NCI-H82 (cell line): ENCODE measurements around the gene FAM171A2.
"Not testable (repeated sequence)": the region's sequence is repeated elsewhere in the genome, so short reads cannot be mapped to it uniquely, and the experiment has no call there.

Experiments used
- DNase-seq: peaks from one replicate; lab custom pipeline; 2025; lab: John Stamatoyannopoulos, UW

Gene FAM171A2

DNA sequence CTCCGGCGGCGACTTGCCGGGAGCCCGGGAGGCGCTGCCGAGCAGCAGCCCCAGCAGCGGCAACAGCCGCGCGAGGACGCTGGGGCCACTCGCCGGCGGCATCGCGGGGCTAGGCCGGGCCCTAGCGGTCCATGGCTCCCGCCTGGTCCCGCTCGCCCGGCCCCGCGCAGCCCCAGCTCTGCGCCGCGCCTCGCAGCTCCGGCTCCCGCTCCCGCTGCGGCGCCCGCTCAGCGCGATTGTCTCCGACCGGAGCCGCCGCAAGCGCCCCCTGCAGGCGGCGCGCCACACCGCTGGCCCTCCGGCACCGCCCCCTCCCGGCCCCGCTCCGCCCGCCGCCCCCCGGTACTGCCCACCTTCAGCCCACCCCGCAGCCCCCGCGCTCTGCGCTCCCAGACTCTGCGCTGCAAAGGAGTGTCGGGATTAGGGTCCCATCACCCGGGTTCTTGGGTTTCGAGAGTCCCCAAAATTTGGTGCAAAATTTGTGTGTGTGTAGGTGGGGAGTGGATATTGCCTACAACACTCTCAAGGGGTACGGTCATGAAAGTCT lies at the start of gene FAM171A2:
TSS of gene FAM171A2 (minus strand) at position 241 of the 547 bp plus-strand sequence. CDS start at position 102, 139 bp downstream.
- DNase-seq = peak; percentile 81

DNA sequence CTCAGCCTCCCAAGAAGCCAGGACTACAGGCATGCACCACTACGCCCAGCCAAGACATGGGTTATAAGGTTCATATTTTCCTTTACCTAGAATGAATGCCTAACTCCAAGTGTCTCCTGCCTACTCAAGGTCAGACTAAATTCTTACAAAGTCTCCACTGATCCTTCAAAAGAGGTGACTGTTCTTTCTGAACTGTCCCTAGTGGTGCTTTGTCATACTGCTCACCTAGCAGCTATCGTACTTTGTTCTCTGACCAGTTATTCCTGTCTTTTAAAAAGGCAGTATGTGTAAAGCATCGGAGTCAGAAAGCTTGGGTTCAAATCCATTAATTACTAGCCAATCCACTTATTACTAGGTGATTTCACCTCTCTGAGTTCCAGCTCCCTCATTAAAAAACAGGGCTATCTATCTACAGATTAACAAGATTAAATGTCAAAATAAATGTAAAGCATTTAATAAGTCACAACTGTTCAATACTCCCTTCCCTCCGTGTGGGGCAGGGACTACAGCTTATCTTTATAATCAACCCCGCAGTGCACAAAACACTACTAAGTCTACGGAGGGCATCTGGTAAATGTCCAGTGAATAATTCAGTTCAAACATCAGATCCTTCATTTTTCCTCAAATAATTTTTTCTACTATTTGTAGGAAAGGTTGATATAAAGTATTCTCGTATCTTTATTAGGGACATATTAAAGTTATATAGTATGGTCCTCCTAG lies 45.8 kb upstream of the FAM171A2 start:
- DNase-seq = peak; percentile 58

DNA sequence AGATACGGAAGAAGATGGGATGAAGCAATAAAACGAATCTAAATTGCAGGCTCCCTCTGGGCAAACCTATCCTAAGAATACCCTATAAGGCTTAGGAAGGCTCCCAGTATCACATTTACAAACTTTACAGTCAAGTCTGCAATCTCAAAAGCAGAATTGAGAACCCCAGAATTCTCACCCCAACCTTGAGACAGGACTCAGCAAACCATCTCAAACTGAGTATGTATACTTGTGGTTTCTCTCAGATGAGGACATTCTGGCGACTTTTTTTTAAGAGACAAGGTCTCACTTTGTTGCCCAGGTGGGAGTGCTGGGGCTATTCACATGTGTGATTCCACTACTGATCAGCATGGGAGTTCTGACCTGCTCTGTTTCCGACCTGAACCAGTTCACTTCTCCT lies 45.1 kb upstream of the FAM171A2 start:
- no peak for DNase-seq

DNA sequence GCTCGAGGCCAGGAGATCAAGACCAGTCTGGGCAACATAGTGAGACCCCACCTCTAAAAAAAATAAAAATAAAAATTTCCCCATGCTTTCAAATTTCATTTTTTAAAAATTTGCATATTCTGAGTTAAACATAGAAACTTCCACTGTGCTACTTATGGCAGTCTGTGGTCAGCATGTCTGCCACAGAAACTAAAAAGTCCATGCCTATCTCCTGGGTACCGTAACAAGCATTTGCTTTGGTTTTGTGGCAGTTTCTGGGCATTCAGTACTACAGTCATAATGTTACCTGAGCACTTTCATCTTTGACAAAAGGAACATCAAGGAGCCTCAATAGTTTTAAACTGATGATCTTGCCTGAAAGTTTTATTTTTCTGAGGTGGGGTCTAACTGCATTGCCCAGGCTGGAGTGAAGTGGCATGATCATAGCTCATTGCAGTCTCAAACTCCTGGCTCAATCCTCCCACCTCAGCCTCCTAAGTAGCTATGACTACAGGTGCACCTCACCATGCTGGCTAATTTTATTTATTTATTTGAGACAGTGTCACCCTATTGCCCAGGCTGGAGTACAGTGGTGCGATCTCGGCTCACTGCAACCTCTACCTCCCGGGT lies 39.0 kb upstream of the FAM171A2 start:
- DNase-seq = no peak

DNA sequence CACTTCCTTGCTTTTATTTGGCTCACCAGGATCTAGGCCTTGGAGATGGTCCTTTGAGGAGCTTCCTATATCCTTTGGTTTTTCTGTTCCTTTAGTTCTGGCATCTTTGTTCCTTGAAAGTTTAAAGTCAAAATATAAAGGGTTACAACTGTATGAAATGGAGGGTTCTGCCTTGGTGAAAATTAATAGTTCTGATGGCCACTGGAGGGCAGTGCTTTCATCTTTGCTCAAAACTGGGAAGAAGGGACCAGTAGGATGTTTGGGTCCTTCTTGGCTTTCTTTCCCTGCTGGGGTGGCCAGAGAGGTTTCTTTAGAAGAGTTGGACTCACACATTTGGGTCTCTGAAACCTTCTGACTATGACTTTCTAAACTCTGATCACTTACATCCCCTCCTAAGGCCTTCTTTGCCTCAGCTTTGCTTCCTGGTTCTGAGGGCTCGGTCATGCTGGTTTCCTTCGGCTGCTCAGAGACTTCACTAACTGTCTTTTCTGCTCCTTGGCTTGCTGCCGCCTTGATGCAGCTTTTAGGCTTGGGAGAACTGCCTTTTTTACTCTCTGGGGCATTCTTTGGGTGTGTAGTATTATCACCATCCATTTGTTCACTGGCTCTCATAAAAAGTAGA lies 36.7 kb upstream of the FAM171A2 start:
- peak; percentile 29 for DNase-seq

DNA sequence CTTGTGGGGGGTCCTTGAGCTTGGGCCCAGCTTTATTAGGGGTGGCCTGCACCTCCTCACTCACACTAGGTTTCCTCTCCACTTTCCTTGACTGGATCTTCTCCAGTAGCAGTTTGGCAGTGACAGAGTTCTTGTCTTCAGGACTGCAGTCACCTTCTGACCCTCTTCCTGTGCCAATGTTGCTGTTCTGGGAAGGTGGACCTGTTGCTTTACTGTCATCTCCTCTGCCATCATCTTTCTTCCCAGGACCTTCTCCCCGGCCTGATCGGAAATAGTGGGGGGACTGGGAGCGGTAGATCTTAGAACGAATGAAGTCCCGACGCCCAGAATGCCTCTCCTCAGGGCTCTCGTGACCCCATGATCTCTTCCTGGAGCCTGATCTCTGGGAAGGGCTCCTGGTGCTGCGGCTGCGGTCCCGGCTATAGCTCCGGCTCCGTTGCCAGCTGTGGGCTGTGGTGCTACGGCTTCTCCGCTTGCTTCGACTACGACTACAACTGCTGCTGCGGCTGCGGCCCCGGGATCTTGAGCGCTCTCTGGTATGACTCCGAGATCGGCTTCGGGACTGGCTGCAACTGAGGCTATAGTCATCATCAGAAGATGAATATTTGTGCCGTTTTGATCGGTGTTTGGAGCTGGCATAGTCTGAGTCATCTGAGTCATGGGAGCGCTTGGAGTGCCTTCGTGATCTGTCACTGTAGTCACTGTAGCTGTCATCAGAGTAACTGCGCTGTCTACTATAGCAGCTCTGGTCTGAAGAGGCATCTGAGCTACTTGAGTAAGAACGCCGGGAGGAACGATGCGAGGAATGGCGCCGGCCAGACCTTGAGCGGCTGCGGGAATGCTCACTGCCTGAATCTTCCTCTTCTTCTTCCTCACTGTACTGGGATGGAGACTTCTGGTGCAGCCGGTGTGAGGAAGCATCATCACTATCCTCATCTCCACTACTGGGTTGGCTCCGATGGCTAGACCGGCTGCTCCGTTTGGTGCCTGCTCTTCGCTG lies 35.3 kb upstream of the FAM171A2 start:
- no peak for DNase-seq

DNA sequence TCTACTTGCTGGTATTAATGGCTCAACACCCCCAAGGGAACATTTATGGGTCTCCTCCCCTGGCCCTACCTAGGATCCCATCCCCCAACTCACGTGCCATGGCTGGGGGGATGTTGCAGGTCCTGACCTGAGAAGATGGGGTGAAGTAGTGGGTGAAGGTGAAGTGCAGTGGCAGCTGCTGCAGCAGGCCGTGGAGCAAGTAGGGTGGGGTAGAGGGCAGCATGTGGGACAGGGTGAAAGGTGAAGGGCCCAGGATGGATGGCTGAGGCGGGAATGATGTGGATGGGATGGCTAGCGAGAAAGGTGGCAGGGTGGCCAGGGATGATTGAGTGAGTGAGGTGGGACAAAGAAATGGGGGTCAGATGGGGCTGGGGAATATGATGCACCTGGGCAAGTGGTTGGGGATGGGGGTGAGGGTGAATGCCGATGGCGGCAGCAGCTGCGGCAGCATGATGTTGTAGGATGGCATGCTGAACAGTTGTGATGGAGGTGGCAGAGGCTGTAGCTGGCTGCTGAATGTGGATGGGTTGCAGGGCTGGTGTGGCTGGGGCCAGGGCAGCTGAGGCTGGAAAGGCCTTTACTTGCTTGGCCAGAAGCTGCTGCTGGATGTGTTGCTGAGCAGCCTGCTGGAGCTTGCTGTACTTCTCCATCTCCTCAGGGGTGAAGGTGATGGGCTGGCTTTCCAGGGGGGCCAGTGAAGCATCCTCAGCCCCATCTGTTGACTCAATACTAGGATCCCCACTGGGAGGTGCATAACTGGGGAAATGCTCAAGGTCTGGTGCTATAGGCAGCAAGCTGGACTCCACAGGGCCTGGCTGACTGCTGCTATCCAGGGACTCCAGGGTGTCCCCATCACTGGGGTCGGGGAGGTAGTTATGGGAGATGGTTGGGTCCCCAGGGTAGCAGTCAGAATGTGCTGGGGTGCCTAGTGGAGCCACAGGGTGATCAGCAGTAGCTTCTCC lies 34.1 kb upstream of the FAM171A2 start:
- DNase-seq = no peak

DNA sequence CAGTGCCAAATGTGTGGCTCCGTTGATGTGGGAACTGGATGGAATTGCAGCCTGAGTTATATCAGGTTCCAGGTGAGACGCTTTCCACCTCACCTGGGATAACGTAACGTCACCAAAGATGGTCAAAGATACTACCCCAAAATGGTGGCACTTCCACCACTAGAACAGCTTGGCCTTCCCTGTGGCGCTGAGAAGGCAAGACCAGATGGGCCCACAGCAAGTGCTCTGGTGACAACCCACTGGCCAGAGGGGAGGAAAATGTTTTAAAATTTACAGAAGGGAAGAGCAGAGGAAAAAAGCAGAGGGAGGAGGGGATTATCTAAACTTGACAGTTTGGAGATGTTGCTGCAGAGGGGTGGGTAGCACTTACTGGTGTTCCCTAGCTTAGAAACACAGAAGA lies 33.3 kb upstream of the FAM171A2 start:
- no peak for DNase-seq

DNA sequence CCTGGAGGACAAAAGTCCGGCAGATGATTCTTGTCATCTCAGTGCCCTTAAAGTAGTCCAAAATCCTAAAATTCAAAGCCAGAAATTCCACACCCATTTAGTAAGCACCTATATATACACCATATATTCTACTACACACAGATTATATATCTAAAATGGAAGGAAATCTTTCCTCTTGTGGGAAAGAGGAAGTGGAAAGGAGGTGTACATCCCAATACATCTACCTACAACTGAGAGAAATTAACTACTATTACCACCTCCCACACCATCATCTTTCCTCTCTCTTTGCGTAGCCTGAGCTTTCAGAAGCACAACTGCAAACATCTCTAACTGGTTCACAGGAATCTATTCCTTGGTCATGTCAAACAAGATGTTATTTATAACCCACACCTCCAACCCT lies 31.2 kb upstream of the FAM171A2 start:
- DNase-seq = no peak

DNA sequence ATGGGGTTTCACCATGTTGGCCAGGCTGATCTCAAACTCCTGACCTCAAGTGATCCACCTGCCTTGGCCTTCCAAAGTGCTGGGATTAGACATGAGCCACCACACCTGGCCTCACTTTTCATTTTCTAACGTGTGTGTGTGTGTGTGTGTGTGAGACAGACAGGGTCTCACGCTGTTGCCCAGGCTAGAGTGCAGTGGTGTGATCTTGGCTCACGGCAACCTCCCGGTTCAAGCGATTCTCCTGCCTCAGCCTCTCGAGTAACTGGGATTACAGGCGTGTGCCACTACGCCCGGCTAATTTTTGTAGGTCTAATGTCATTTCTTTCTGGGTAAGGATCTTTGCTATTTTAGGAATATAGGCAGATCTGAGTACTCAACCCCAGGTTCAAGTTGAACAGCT lies 30.5 kb upstream of the FAM171A2 start:
- not testable (repeated sequence) for DNase-seq

DNA sequence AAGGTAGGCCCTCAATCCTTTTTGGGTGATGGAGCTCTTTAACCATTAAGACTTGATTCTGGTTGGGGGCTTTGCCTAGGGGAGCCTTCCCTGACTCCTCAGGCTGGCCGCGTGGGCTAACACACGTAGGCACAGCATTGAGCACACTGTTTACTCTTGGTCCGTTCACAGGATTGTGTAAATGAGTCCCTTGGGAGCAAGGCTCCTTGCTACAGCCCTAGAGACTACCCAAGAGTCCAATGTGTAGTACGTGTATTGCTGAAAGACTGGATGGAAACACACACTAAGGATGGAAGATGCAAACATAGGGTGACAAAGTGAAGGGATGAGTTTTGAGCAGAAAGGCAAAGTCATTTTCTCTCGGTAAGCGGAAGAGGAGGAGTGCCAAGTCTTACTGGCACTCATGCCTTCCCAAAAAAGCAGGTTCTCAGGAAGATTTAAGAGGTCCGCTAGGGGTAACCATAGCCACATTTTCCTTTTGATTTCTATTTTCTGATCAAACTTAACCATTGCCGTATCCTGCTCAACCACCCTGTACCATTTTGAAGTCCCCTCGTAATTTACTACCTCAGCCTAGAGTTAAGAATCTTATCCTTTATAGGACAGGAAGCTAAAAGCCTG lies 26.7 kb upstream of the FAM171A2 start:
- DNase-seq = peak; percentile 19

DNA sequence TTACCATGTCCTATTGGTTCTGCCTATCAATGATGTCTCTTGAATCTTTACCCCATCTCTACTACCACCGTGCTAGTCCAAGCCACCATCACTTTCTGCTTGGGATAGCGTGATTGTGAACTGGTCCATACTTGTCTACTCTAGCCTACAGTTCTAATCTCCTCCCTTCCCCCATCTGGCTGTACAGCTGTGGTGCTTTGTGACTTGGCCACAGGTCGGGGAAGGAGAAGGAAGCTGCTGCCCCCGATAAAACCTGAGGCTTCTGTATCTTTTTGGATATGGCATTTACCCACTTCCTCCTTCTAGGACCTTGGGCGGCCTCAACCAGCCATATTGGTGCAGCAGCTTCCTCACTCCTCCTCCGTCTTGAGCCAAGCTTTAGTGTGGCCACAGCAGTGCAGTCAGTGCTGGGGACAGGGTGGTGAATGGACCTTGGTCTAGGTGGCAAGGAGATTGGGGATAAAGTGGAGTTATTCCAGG lies 26.1 kb upstream of the FAM171A2 start:
- DNase-seq = peak; percentile 31

DNA sequence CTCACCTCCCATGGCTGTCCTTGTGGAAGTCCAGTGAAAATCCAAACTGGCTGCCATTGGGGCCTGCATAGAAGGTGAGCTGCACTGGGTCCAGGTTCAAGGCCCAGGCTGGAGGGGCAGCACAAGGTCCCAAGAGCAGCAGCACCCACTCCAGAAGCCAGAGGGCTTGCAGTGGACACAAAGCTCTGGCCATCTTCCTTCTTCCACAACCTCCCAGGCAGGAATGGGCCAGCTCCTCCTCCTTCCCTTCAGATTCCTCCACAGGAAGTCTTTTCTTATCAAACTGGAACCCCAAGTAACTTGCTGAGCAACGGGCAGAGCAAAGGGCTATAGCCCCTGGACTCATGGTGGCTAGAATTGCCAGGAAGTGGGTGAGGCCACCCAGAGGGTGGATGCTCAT lies 25.6 kb upstream of the FAM171A2 start, which contains the start of gene ITGA2B:
TSS of gene ITGA2B (minus strand) at position 369 of the 400 bp plus-strand sequence. CDS start at position 193, 176 bp downstream.
- no peak for DNase-seq

DNA sequence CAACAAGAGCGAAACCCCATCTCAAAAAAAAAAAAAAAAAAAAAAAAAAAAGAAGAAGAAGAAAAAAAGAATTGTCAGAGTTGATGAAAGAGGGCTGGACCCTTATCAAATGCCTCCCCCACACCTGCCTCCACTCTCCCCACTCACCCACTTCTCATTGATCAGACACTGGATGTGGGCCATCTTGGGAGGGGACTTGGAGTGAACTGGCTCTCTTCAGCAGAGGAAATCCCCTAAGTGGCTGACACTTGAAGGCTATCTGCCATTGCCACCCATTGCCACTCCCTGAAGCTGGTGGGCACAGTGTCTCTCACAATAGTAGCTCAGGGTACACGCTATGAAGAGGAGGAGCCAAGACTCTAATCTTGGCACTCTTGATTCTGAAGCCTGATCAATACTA lies 24.2 kb upstream of the FAM171A2 start:
- DNase-seq = no peak

DNA sequence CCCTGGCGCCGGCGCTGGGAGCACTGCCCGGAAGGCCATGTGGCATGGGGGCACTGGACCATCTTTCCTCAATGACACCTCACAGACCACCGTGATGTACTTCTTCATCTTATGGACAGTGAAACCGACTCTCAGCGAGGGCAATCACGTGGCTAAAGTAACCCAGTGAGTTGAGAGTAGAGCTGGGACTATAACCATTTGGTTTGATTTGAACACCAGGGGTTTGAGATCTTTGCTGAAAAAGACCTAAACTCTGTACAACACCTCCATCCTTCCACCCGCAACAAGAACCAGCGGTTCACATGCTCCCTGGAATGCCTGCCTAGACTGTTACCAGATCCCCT lies 22.5 kb upstream of the FAM171A2 start:
- no peak for DNase-seq

DNA sequence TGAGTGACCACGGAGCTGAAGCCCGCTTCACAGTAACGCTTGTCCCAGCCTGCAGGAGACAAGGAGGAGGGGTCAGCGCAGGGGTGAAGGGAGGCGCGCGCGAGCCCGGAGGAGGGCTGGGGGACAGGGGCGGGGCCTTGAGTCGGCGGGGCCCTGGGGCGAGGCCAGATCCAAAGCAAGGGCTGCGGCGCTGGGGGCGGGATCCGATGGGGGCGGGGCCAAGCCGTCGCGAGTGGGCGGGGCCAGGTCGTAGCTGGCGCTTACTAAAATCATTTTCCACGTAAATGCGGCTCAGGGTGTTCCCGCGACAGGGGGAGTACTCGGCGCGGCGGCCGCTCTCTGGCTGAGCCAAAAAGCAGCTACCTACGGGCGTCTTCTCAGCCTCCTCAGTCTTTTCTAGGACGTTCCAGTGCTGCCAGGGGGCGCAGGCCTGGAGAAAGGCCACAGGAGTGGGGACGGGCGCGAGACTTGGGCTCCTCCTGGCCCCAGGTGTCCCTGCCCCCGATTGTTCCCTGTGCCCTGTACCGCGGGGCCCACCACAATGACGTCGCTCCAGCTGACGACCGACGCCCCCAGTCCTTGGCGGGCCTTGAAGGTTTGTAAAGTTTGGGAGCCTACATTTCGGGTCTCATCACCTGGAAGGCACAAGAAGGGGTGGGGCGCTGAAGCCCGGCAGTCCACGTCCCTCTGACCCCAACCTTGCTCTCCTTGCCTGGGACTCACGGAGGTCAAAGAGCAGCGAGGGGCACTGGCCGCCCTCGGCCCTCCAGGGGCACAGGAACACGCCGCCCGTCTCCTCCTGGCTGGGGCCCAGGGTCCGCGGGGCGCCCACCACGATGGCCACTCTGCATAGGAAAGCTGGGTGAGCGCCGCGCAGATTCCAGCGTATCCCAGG lies 21.9 kb upstream of the FAM171A2 start:
- peak; percentile 94 for DNase-seq

DNA sequence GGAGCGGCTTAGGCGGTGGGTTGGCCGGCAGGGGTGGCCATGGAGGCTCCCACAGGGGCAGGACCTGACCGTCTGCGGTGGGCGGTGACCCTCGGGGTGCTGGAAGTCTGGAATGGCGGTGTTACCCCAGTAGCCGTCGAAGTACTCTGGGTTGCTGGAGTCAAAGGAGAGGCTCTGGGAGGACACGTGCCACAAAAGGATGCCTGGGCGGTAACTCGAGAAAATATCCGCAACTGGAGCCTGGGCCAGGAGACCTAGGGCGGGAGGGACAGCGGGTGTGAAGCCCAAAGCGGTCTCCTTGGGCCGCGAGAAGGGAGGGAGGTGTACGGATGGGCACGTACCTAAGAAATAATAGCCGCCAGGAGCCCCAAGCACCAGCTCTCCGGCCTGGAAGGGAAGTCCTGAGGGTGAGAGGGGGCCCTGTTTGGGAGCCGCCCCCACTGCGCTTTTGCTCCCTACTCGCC lies 21.2 kb upstream of the FAM171A2 start:
- no peak for DNase-seq

DNA sequence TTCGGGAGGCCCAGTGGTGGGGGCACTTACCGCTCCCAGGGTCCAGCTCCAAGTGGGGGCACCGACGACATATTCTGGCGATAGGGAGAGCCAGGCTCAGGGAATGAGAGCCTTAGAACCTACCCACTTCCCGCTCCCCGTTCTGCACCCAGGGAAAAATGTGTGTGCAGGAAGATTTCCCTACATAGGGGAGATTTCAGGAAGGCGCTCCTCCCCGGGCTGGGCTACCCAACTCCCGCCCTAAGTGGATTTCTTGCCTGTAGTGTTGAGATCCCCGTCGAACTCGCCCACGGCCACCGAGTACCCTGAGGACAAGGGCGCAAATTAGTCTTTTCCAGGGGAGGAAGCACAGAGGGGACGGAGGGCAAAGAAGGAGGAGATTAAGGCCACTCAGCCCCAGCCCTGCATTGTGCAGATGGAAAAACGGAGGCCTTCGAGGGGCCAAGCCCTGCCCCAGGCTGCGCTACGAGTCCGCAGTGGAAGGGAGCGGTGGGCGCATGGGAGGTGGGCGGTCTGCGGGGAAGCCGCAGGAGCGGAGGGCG lies 20.7 kb upstream of the FAM171A2 start:
- DNase-seq = peak; percentile 57

DNA sequence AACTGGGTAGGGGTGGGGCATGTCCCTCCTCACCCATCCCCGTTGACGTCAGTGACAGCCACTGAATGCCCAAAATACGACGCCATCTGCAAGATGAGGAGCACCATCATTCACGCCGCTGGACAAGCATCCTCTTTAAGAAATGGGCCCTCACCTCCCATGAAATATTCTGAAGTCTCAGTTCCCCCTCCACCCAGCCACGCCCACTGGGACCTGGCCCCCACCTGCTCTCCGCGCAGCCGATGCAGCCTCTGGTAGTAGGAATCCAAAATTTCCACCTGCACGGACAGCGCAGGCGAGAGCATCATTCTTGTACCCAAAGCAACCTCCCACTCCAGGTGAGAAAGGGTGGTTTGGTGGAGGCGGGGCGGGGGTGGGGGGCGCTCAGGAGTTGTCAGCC lies 20.2 kb upstream of the FAM171A2 start:
- DNase-seq = no peak
